Neuron (in vitro differentiated cells): ENCODE measurements around the gene DDX1.

Source experiments
- H2AFZ ChIP-seq: one replicate; pipeline ENCODE4 v1.6.1; 2013; ENCODE audit warnings: low read depth, mild to moderate bottlenecking, inconsistent platforms, low read length, moderate library complexity
- H3K27me3 ChIP-seq: one replicate; pipeline ENCODE4 v1.6.1; 2013; ENCODE audit warnings: low read length; ENCODE audit not compliant: insufficient read depth
- H3K36me3 ChIP-seq: one replicate; pipeline ENCODE4 v1.6.1; 2013; ENCODE audit warnings: low read length; ENCODE audit not compliant: insufficient read depth
- H3K4me1 ChIP-seq: one replicate; pipeline ENCODE4 v1.6.1; 2013; ENCODE audit warnings: low read length; ENCODE audit not compliant: insufficient read depth
- H3K4me3 ChIP-seq: 2 replicates; pipeline ENCODE4 v1.5.1; 2013; ENCODE audit warnings: mild to moderate bottlenecking, low read length, moderate library complexity
- H3K9me3 ChIP-seq: one replicate; pipeline ENCODE4 v1.6.1; 2013; ENCODE audit warnings: low read length

The DDX1 gene

DNA sequence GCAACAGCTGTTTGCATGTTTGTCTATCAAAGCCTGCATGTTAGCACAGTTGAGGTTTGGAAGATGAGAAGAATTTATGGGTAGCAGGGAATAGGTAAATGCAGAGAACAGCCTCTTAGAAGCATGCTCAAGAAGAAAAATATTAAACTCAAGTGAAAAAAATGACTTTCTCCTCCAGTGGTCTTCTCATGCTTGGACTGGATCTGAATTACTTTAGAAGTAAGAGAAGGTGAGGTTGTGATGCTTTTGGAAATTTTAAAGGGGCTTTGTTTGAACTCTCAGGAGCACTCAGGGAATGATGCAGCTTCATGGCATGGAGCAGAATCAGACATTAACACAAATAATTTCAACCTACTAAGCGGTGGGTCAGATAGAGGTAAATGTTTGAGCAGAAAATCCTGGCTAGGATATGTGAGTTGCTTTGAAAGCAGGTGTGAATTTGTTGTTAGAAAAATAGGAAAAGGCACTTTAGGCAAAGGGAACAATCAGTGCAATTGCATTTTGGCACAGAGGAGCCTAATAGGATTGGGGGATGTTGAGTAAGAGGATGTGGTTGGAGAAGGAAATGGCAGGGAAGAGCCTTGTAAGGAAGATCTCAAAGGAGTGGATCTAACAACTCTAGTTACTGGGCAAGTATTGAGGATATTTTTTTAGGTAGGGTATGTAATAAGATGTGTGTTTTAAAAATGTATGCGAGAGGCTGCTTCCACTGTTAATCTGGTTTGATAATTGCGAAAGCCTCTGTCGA is 76.3 kb downstream of the DDX1 start:
- H2AFZ ChIP-seq: no peak overlapping the region
- H3K4me1 ChIP-seq: no peaks in the 10 kb centered on the region
- peaks cover 4% of the 10 kb centered on the region for H3K27me3 ChIP-seq
- H3K9me3 ChIP-seq: peaks cover 4% of the 10 kb centered on the region
- no peaks in the 10 kb centered on the region for H3K36me3 ChIP-seq
- H3K4me3 ChIP-seq: no peak overlapping the region

DNA sequence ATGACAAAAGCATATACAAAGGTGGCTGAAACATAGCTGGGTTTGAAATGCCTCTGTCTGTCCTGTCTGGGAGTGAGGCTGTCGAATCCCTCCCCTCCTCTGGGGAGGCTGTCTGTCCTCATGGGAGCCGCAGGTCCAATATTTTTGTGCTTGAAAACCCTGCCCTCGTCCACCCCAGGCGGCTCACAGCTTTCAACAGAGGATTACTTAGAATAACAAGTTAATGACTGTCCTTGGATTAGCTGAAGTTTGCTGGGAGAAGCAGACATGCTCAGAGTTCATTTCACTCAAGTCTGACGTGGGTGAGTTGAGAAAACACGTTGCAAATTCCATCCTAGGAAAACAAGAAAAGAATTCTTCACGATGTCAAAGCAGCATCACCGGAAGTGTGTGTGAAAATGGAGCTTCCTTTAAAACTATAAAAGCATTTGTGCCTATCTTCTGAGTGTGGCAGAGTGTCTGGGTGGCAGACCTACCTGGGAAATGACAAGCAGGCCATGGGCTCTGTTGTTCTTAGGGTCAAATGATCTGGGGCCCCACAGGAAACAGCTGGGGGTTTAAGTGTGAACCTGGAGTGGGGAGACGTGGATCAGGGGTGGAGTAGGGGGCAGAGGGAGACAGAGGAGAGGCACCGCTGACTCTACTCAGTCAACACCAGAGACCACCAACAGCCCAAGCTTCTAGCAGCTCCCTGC is 77.1 kb downstream of the DDX1 start:
- peaks cover 3% of the 10 kb centered on the region for H3K9me3 ChIP-seq
- no peaks in the 10 kb centered on the region for H3K36me3 ChIP-seq
- no peaks in the 10 kb centered on the region for H3K4me1 ChIP-seq
- H3K27me3 ChIP-seq: peaks cover 4% of the 10 kb centered on the region
- H3K4me3 ChIP-seq: no peak overlapping the region
- no peak overlapping the region for H2AFZ ChIP-seq

DNA sequence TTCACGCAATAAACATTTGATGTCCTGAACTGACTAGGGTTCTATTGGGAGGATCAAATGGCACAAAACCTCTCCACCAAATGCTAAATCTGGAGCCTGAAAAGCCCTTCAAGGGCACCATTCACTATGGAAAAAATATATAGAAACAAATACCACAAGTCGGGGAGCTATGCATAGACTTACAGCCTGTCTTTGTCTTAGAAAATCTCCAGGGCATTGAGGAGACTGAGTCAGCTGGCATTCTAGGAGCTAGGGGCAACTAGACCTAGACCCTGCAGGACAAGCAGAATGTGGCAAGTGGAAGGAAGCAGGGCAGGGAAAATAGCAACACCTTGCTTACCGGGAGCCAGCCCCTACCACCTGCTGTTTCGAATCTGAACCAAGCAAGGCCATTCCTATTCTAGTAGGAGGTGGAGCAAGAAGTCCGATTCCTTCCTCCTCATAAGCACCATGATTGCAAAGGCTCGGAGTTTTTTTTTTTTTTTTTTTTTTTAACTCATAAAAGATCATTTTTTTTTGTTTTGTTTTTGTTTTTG is 77.8 kb downstream of the DDX1 start:
- Histone ChIP-seq H3K4me3 (no peak overlapping the region), H3K27me3 (peaks cover 4% of the 10 kb centered on the region), H3K36me3 (no peaks in the 10 kb centered on the region), H2AFZ (no peak overlapping the region), H3K4me1 (no peaks in the 10 kb centered on the region), H3K9me3 (no peaks in the 10 kb centered on the region)

DNA sequence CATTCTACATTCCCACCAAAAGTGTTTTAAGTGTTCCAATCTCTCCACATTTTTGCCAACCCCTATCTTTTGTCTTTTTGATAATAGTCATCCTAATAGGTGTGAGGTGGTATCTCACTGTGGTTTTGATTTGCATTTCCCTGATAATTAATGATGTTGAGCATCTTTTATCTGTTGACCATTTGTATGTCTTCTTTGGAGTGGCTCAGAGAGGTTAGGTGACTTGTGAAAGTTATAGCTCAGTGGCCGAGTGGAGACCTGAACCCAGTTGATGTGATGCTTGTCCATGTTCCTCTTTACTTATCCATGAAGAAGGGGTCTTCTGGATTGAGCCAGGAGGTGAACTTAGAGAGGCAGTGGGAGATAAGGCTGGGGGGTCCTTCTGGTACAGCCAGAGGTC is 78.8 kb downstream of the DDX1 start:
- Histone ChIP-seq H3K36me3 (no peaks in the 10 kb centered on the region), H2AFZ (no peak overlapping the region), H3K4me3 (no peak overlapping the region), H3K9me3 (no peaks in the 10 kb centered on the region), H3K27me3 (peaks cover 4% of the 10 kb centered on the region), H3K4me1 (no peaks in the 10 kb centered on the region)

DNA sequence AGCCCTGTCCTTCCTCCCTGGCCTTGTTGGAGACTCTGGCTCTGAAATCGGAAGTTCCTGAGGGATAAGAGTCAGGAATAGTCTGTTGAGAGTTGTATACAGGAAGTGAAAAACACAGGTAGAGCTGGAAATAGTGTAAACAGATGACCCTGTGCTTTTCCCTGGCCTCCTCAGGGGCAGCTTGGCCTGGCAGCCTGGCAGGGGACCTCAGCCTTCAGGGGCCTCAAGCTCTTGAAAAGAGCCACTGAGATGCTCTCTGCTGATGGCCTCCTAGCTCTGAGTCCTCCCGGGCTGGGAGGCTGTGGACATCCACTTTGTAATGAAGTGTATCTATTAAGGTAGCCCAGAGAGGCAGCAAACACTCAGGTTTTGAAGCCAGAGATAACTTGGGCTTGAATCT is 79.3 kb downstream of the DDX1 start:
- H3K36me3 ChIP-seq: no peaks in the 10 kb centered on the region
- H3K4me3 ChIP-seq: no peak overlapping the region
- no peak overlapping the region for H2AFZ ChIP-seq
- peaks cover 4% of the 10 kb centered on the region for H3K27me3 ChIP-seq
- H3K4me1 ChIP-seq: no peaks in the 10 kb centered on the region
- no peaks in the 10 kb centered on the region for H3K9me3 ChIP-seq

DNA sequence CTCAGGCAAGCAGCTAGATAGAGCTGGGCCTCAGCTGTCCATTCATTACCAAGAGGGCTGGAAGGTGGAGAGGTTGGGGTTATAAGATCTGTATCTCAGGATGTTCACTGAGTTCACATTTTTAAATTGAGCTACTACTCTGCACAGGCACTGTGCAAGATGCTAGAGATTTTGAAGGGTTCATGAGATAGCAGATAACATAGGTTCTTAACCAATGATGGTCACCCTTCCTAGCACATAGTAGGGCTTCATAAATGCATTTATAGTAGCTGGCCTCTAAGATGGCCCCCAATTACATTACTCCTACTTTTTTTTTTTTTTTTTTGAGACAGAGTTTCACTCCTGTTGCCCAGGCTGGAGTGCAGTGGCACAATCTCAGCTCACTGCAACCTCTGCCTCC is 79.7 kb downstream of the DDX1 start:
- Histone ChIP-seq H3K9me3 (no peaks in the 10 kb centered on the region), H3K27me3 (peaks cover 4% of the 10 kb centered on the region), H3K4me1 (no peaks in the 10 kb centered on the region), H3K4me3 (no peak overlapping the region), H3K36me3 (no peaks in the 10 kb centered on the region), H2AFZ (no peak overlapping the region)

DNA sequence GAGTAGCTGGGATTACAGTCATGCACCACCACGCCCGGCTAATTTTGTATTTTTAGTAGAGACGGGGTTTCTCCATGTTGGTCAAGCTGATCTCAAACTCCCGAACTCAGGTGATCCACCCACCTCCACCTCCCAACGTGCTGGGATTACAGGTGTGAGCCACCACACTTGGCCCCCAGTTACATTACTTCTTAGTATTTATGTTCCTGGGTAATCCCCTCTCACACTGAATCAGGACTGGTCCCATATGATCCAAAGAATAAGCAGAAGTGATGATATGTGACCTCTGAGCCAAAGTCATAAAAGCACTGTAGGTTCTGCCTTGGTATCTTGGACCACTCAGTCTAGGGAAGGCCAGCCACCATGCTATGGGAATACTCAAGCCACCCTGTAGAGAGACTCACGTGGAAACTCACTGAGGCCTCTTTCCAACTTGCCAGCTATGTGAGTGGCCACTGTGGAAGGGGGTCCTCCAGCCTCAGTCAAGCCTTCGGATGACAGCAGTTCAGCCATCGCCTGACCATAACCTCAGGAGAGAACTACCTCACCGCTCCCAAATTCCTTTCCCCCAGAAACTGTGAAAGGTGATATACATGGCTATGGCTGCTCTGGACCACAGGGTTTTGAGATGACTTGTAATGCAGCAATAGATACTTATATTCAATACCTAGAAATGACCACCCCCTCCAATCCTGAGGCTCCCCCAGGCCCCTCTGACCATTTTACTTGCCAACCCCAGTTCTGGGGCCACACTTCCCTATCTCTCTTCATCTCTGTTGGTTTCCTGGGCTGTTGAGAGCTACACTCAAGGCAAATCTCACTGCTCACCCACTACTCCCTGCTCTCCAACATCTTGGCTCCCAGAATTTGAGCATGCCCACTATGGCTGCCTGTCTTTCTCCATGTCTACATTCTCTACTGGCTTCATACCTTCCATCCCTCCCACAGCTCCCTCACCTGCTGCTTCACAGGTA is 80.5 kb downstream of the DDX1 start:
- H3K36me3 ChIP-seq: no peaks in the 10 kb centered on the region
- peaks cover 4% of the 10 kb centered on the region for H3K27me3 ChIP-seq
- no peaks in the 10 kb centered on the region for H3K4me1 ChIP-seq
- H2AFZ ChIP-seq: no peak overlapping the region
- no peaks in the 10 kb centered on the region for H3K9me3 ChIP-seq
- H3K4me3 ChIP-seq: no peak overlapping the region

DNA sequence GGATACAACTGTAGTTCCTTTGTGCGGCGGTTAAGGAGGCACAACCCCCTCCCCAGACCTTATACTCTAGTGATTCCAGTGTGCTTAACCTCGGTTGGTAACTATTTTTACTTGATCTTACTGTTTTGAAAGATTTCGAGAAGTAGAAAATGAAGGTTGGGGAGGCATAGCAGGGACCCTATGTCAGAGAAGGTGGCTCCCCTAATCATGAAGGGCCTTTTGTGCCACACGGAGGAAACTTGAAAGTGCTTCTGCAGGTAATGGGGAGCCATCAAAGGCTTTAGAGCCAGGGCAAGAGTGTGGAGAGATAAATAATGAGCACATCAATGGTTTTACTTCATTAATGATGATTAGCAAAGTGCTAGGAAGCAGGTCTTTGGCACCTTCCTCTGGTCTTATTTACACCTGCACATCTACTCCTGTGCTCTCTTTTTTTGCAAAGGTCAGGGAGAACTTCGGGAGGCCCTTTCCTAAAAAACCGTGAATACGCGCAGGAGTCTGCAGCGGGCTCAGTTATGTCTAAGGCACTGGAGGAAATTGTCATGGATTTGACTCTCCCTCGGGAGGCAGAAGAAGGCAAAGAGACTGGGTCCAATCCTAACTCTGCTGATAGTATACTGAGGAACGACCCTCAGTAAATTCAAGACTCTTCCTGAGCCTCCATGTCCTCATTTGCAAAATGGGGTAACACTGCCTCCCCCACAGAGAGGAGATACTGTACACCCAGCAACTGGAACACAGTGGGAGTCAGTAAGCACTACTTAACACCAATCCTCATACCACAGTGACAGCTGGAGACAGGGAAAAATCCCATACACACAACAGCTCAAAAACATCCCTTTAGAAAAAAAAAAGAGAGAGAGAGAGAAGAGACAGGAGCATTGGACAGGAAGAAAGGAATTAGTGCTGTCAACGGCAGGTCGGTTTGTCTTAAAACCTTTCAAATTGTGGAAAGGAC is 81.6 kb downstream of the DDX1 start:
- Histone ChIP-seq H3K4me3 (no peak overlapping the region), H3K4me1 (peaks cover 3% of the 10 kb centered on the region), H3K27me3 (peaks cover 4% of the 10 kb centered on the region), H2AFZ (no peak overlapping the region), H3K36me3 (no peaks in the 10 kb centered on the region), H3K9me3 (no peaks in the 10 kb centered on the region)

DNA sequence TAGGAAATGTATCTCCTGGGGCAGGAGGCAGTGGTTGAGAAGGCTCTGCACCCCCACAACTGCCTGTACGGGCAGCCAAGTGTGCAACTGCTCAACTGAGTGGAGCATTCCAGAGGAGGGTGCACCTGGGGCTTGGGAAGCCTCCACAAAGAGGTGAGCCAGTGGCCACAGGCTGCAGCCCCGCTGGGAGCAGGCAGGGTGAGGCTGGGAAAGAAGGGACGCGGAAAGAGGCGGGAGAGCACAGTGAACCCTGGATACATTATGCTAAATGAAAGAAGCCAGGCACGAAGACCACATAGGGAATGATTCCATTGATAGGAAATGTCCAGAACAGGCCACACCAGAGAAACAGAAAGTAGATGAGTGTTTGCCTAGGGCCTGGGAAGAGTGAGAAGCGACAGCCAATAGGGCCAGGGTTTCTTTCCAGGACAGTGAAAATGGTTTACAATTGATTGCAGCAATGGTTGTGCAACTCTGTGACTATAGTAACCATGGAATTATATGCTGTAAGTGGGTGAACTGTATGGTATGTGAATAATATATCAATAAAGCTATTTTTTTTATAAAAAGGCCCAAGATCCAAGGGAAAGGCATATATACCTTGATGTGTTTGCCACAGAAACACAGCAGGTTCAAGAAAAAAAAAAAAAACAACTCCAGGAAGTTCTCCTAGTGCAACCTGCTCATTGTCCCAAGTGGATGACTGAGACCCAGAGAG is 82.4 kb downstream of the DDX1 start:
- Histone ChIP-seq H3K27me3 (no peaks in the 10 kb centered on the region), H3K4me3 (no peak overlapping the region), H2AFZ (no peak overlapping the region), H3K4me1 (peaks cover 3% of the 10 kb centered on the region), H3K36me3 (no peaks in the 10 kb centered on the region), H3K9me3 (no peaks in the 10 kb centered on the region)

DNA sequence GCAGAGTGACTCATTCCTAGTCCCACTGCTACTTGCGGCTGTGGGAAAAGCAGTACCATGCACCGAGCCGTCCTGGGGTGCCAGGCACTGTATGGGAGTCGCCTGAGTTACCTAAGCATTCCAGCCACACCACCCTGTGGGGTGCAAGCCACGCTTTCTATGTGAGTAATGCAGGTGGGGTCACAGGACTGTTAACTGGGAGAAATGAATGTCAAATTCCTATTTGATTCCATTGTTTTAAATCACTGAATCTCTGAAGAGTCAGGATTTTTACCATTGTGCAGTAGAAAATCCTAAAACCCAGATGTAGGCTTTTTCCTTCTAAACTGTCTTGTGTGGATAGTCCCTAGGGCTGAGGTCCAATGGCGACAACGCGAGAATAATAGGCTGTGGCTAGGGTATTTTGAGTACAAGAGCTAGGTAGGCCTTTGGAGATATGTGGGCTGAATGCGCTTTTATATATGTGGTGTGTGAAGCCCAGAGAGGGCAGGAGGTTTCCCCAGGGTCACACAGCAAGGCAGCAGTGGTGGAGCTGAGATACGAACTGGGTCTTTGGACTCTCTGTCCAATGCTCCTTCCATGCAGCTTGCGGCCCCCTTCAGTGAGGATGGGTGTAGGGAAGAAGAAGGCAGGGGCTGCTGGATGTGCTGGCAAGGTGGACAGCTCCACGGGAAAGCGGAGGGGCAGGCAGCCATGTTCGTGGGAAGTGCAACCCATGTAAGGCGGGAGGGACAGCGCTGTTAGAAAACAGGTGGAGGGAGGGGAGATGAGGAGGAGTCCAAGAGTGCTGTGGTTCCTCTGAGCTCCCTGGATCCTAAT is 83.2 kb downstream of the DDX1 start:
- Histone ChIP-seq H3K4me1 (peaks cover 3% of the 10 kb centered on the region), H3K4me3 (no peak overlapping the region), H3K36me3 (no peaks in the 10 kb centered on the region), H2AFZ (no peak overlapping the region), H3K9me3 (no peaks in the 10 kb centered on the region), H3K27me3 (no peaks in the 10 kb centered on the region)
